Activated naive CD8-positive, alpha-beta T cell (primary cell): ENCODE data around the gene PGAP1.
A peak's percentile ranks its signal among the peaks of the same experiment; 100 is the strongest.
"Not testable (repeated sequence)": the region's sequence is repeated elsewhere in the genome, so short reads cannot be mapped to it uniquely, and the experiment has no call there.

Experiments
- H3K27ac Mint-ChIP-seq: one replicate; pipeline ENCODE4 v1.8.0; 2021; ENCODE audit warnings: mixed read lengths
- H3K27me3 Mint-ChIP-seq: one replicate; pipeline ENCODE4 v1.8.0; 2021; ENCODE audit warnings: mixed read lengths
- H3K36me3 Mint-ChIP-seq: one replicate; pipeline ENCODE4 v1.8.0; 2021; ENCODE audit warnings: mixed read lengths
- H3K4me1 Mint-ChIP-seq: one replicate; pipeline ENCODE4 v1.8.0; 2021; ENCODE audit warnings: low read depth, mixed read lengths
- H3K4me3 Mint-ChIP-seq: one replicate; pipeline ENCODE4 v1.8.0; 2021; ENCODE audit warnings: mild to moderate bottlenecking, mixed read lengths
- H3K9me3 Mint-ChIP-seq: one replicate; pipeline ENCODE4 v1.8.0; 2021; ENCODE audit warnings: low read depth, mixed read lengths

Gene PGAP1

GRCh38 chr2:196927376-196928225 lies 1.1 kb upstream of the PGAP1 start:
- Mint-ChIP-seq H3K9me3 (no peaks in the 10 kb centered on the region), H3K4me3 (peak overlapping the region; percentile 96), H3K27me3 (no peaks in the 10 kb centered on the region), H3K4me1 (peaks cover 32% of the 10 kb centered on the region), H3K27ac (peak overlapping the region; percentile 96), H3K36me3 (no peaks in the 10 kb centered on the region)

DNA sequence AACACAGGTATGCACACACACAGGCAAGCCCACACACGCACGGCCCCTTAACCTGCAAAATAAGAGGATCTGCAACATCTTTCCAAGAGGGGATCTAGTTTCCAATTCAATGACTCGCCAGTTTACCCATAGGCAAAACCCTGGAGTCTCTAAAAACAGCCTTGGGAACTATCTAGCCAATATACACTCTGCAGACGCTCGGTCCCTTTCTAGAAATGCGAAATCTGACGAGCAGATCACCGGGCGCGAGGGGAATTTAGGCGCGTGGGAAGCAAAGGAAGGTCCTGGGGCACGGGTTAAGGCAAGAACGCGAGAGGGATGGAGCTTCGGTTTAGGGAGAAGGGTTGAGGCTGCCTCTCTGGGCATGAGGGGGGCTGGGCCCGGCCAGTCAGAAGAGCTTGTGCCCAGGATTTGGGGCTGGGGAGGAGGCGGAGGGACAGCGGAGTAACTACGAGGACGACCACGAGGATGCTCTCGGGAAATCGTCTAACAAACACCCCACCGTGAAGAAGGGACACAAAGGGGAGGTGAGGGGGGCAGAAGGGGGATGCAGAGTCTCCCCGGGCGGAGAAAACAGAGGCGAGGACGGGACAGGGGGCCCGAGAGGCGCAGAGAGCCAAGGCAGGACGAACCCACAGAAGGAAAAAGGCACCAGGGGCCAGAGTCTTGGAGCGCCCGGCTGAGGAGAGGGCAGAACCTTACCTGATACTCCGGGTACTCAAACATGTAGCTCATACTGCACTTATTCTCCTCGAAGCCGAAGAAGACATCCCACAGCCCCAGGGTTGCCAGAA lies 542 bp downstream of the PGAP1 start:
- Mint-ChIP-seq H3K36me3 (no peaks in the 10 kb centered on the region), H3K27me3 (no peaks in the 10 kb centered on the region), H3K9me3 (no peaks in the 10 kb centered on the region), H3K27ac (peak overlapping the region; percentile 92), H3K4me3 (peak overlapping the region; percentile 96), H3K4me1 (peaks cover 38% of the 10 kb centered on the region)

GRCh38 chr2:196925051-196925767 lies 1.3 kb downstream of the PGAP1 start:
- H3K9me3 Mint-ChIP-seq: no peaks in the 10 kb centered on the region
- peak overlapping the region; percentile 92 for H3K27ac Mint-ChIP-seq
- H3K4me1 Mint-ChIP-seq: peaks cover 41% of the 10 kb centered on the region
- H3K36me3 Mint-ChIP-seq: no peaks in the 10 kb centered on the region
- H3K27me3 Mint-ChIP-seq: no peaks in the 10 kb centered on the region
- peak overlapping the region; percentile 96 for H3K4me3 Mint-ChIP-seq

- peak overlapping the region; percentile 96 for H3K4me3 Mint-ChIP-seq
- H3K36me3 Mint-ChIP-seq: peaks cover 4% of the 10 kb centered on the region
- peaks cover 44% of the 10 kb centered on the region for H3K4me1 Mint-ChIP-seq
- no peaks in the 10 kb centered on the region for H3K27me3 Mint-ChIP-seq
- H3K27ac Mint-ChIP-seq: no peak overlapping the region
- peaks cover under 1% of the 10 kb centered on the region for H3K9me3 Mint-ChIP-seq
Observed at GRCh38 chr2:196924051-196924450, 2.5 kb downstream of the PGAP1 start.

- Mint-ChIP-seq H3K4me1 (peaks cover 47% of the 10 kb centered on the region), H3K9me3 (peaks cover 4% of the 10 kb centered on the region), H3K4me3 (no peak overlapping the region), H3K36me3 (peaks cover 20% of the 10 kb centered on the region), H3K27me3 (no peaks in the 10 kb centered on the region), H3K27ac (peak overlapping the region; percentile 11)
Observed at GRCh38 chr2:196918927-196919326, 7.6 kb downstream of the PGAP1 start.

- Mint-ChIP-seq H3K4me3 (no peak overlapping the region), H3K4me1 (peaks cover 40% of the 10 kb centered on the region)
Observed at GRCh38 chr2:196917802-196918201, 8.7 kb downstream of the PGAP1 start.

DNA sequence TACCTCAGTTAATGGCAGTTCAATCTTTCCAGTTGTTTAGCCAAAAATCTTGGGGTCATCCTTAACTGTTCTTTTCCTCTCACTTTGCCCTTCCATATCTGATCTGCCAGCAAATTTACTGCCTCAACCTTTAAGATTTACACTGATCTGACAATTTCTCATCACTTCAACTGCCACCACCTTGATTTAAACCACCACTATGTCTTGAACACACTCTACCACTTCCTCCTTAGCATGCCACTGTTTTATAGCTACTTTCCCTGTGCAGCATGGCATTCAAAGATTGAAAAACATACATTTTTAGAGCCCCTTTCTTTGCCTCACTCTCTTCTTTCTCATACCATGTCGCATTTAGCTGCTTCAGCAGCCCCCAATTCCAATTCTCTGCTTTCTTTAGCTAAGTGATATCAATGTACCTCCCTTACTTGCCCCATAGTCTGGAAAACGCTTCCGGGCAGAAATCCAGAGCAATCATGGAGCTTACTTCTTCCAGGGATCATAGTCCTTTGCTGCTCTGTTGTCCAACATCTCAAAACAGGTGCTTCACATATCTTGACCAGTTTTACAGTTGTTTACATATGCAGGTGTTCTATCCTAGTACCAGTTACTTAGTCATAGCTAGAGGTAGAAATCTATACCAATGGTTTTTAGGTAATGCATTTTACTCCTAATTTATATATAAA lies 10.9 kb downstream of the PGAP1 start:
- H3K27me3 Mint-ChIP-seq: no peaks in the 10 kb centered on the region
- H3K36me3 Mint-ChIP-seq: peaks cover 27% of the 10 kb centered on the region
- peak overlapping the region; percentile 91 for H3K27ac Mint-ChIP-seq
- peaks cover 34% of the 10 kb centered on the region for H3K4me1 Mint-ChIP-seq
- H3K4me3 Mint-ChIP-seq: peak overlapping the region; percentile 75
- peaks cover 4% of the 10 kb centered on the region for H3K9me3 Mint-ChIP-seq

More at GRCh38 chr2:196917802-196918201, 8.7 kb downstream of the PGAP1 start:
- H3K27ac Mint-ChIP-seq: peak overlapping the region; percentile 41
- peaks cover 4% of the 10 kb centered on the region for H3K9me3 Mint-ChIP-seq
- H3K27me3 Mint-ChIP-seq: no peaks in the 10 kb centered on the region
- peaks cover 25% of the 10 kb centered on the region for H3K36me3 Mint-ChIP-seq

DNA sequence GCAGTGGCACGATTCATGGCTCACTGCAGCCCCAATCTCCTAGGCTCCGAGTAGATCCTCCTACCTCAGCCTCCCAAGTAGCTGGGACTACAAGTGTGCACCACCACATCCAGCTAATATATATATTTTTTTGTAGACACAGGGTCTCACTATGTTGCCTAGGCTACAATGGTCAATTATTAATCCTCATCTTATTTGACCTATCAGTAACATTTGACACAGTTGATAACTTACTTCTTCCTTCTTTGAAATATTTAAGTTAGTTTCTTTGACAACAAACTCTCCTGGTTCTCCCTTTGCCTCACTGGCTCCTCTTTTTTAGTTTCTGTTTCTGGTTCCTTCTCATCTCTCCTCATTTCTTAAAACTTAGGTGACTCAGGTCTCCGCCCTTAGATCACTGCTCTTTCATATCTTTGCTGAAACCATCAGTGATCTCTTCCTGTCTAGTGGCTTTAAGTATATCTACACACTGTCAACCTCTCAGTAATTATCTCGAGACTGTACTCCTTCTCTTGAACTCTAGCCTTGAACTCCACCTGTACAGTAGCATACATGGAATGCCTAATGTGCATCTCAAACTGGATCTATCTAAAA lies 11.5 kb downstream of the PGAP1 start:
- Mint-ChIP-seq H3K27me3 (no peaks in the 10 kb centered on the region), H3K27ac (peak overlapping the region; percentile 91), H3K9me3 (peaks cover 4% of the 10 kb centered on the region), H3K36me3 (peaks cover 27% of the 10 kb centered on the region), H3K4me3 (peak overlapping the region; percentile 75), H3K4me1 (peaks cover 31% of the 10 kb centered on the region)

DNA sequence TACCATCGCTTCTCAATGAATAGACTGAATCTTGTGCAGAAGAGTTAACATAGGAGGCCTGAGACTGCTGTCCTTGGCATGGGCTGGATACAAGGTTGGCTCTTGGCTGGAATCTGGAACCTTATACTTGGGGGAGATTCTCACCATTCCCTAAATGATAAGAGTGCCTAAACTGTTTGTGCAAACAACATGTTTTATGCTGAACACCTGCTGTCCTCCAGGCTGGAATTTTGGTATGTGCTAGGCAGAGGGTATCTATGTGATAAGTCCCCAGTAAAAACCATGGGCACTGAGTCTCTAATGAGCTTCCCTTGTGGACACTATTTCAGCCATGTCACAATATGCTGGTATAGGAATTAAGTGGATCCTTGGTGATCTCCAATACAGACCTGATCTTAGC lies 12.8 kb downstream of the PGAP1 start:
- Mint-ChIP-seq H3K36me3 (peaks cover 20% of the 10 kb centered on the region), H3K27me3 (no peaks in the 10 kb centered on the region), H3K4me1 (peaks cover 28% of the 10 kb centered on the region), H3K27ac (peak overlapping the region; percentile 91), H3K4me3 (no peak overlapping the region), H3K9me3 (no peaks in the 10 kb centered on the region)

DNA sequence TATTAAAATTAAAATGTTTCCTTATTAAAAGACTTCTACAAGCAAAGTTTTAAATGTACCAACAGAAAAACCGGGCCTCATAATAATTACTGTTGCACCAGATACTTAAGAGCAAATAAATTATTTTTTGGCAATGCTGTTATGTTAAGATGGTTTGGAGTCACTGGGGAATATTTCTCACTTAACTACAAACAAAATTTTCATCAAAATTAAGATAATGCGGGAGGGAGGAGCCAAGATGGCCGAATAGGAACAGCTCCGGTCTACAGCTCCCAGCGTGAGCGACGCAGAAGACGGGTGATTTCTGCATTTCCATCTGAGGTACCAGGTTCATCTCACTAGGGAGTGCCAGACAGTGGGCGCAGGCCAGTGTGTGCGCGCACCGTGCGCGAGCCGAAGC lies 21.1 kb downstream of the PGAP1 start:
- H3K4me3 Mint-ChIP-seq, H3K36me3 Mint-ChIP-seq, H3K4me1 Mint-ChIP-seq, H3K27me3 Mint-ChIP-seq, H3K9me3 Mint-ChIP-seq, H3K27ac Mint-ChIP-seq: not testable (repeated sequence)

DNA sequence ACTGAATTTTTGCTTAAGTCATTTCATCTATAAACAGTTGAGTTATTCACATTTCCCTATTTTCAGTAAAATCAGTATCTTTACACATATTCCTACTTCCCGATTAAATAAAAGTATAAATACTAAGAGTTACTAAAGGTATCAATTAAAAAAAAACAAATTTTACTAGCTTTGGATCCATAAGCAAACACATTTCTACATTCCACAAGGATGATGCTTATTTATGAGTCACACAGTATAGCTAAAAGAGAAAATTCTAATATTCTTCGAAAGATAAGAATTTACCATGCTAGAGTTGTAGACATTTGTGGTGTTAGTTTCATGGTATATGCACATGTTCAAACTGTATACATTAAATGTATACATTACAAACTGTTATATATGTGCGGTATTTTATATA lies 23.7 kb downstream of the PGAP1 start:
- Mint-ChIP-seq H3K27me3 (no peaks in the 10 kb centered on the region), H3K4me1 (peaks cover 2% of the 10 kb centered on the region), H3K27ac (no peak overlapping the region), H3K4me3 (no peak overlapping the region), H3K9me3 (no peaks in the 10 kb centered on the region), H3K36me3 (peaks cover 16% of the 10 kb centered on the region)

DNA sequence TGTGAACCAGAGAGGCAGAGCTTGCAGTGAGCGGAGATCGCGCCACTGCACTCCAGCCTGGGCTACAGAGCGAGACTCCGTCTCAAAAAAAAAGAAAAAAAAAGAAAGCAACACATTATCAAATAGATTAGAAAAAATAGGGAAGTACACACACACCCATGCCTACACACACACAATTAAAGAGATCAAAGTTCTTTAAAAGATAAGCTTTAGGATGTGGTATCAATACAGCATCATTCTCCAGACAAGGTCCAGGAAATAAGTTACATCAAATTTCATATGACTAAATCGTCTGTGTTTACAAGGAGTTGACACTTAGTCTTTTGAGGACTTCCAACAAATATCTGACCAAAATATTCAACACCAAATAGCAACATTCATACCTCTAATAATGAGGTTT lies 25.7 kb downstream of the PGAP1 start:
- Mint-ChIP-seq H3K27ac (no peak overlapping the region), H3K4me1 (peaks cover 2% of the 10 kb centered on the region), H3K36me3 (peaks cover 23% of the 10 kb centered on the region), H3K27me3 (no peaks in the 10 kb centered on the region), H3K4me3 (no peak overlapping the region), H3K9me3 (no peaks in the 10 kb centered on the region)

- Mint-ChIP-seq H3K4me3 (no peak overlapping the region), H3K9me3 (no peaks in the 10 kb centered on the region), H3K27me3 (no peaks in the 10 kb centered on the region), H3K4me1 (no peaks in the 10 kb centered on the region), H3K36me3 (peaks cover 30% of the 10 kb centered on the region), H3K27ac (no peak overlapping the region)
Observed at GRCh38 chr2:196899976-196900375, 26.5 kb downstream of the PGAP1 start.

DNA sequence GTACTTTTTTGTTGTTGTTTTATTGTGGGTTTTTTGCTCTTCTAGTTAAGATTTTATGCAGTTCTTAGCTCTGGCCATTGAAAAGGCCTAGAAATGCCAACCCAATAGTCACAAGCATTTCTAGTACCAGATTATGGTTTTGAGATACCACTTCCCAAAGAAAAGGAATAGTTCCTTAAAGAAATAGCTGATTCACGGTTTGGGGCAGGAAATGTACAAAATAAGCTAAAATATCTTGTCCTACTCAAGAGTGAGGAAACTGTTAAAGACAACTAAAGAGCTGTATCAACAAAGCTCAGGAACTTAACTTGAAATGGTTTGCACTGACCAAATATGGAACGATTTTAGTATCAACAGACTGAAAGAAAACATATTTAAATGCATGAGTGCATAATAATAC lies 35.4 kb downstream of the PGAP1 start:
- no peak overlapping the region for H3K4me3 Mint-ChIP-seq
- peaks cover 39% of the 10 kb centered on the region for H3K36me3 Mint-ChIP-seq
- no peaks in the 10 kb centered on the region for H3K9me3 Mint-ChIP-seq
- H3K27me3 Mint-ChIP-seq: no peaks in the 10 kb centered on the region
- no peaks in the 10 kb centered on the region for H3K4me1 Mint-ChIP-seq
- H3K27ac Mint-ChIP-seq: no peak overlapping the region
